ENCODE measurements around the gene PTPRG.

Gene PTPRG

GRCh38 chr3:62090066-62090465 is 528.7 kb downstream of the PTPRG start:
- no peaks in the 10 kb centered on the region for H3K27me3 ChIP-seq (ENCODE audit: control insufficient read depth, insufficient read depth, low read length)
- no peaks in the 10 kb centered on the region; the same call in 1 of the 2 replicates for H3K4me1 ChIP-seq (ENCODE audit: control insufficient read depth, insufficient read depth, low read length)
- H3K4me3 ChIP-seq (ENCODE audit: low read depth, low read length) = no peak overlapping the region
- no peak overlapping the region for H3K27ac ChIP-seq (ENCODE audit: low read depth, low read length)
- no peak overlapping the region for H3K9ac ChIP-seq (ENCODE audit: low read length)
- no peaks in the 10 kb centered on the region for H3K36me3 ChIP-seq (ENCODE audit: control insufficient read depth, insufficient read depth, low read length)
- no peaks in the 10 kb centered on the region for H3K9me3 ChIP-seq (ENCODE audit: control insufficient read depth, insufficient read depth, low read depth, low read length)

GRCh38 chr3:62090519-62090918 is 529.1 kb downstream of the PTPRG start:
- H3K4me3 ChIP-seq (ENCODE audit: low read depth, low read length) = no peak overlapping the region
- H3K27me3 ChIP-seq (ENCODE audit: control insufficient read depth, insufficient read depth, low read length) = no peaks in the 10 kb centered on the region
- H3K27ac ChIP-seq (ENCODE audit: low read depth, low read length) = no peak overlapping the region
- peaks cover 2% of the 10 kb centered on the region; the same call in 1 of the 2 replicates for H3K4me1 ChIP-seq (ENCODE audit: control insufficient read depth, insufficient read depth, low read length)
- H3K9me3 ChIP-seq (ENCODE audit: control insufficient read depth, insufficient read depth, low read depth, low read length) = no peaks in the 10 kb centered on the region
- no peaks in the 10 kb centered on the region for H3K36me3 ChIP-seq (ENCODE audit: control insufficient read depth, insufficient read depth, low read length)
- no peak overlapping the region for H3K9ac ChIP-seq (ENCODE audit: low read length)

GRCh38 chr3:62093025-62093424 is 531.7 kb downstream of the PTPRG start:
- Histone ChIP-seq H3K9ac (ENCODE audit: low read length) (no peak overlapping the region), H3K27me3 (ENCODE audit: control insufficient read depth, insufficient read depth, low read length) (no peaks in the 10 kb centered on the region), H3K27ac (ENCODE audit: low read depth, low read length) (no peak overlapping the region), H3K4me1 (ENCODE audit: control insufficient read depth, insufficient read depth, low read length) (peaks cover 4% of the 10 kb centered on the region; the same call in 1 of the 2 replicates), H3K9me3 (ENCODE audit: control insufficient read depth, insufficient read depth, low read depth, low read length) (no peaks in the 10 kb centered on the region), H3K4me3 (ENCODE audit: low read depth, low read length) (no peak overlapping the region), H3K36me3 (ENCODE audit: control insufficient read depth, insufficient read depth, low read length) (no peaks in the 10 kb centered on the region)

- H3K36me3 ChIP-seq (ENCODE audit: control insufficient read depth, insufficient read depth, low read length) = no peaks in the 10 kb centered on the region
- H3K27me3 ChIP-seq (ENCODE audit: control insufficient read depth, insufficient read depth, low read length) = no peaks in the 10 kb centered on the region
- H3K4me3 ChIP-seq (ENCODE audit: low read depth, low read length) = no peak overlapping the region
- no peak overlapping the region for H3K27ac ChIP-seq (ENCODE audit: low read depth, low read length)
- H3K9me3 ChIP-seq (ENCODE audit: control insufficient read depth, insufficient read depth, low read depth, low read length) = no peaks in the 10 kb centered on the region
- peaks cover 4% of the 10 kb centered on the region; the same call in 1 of the 2 replicates for H3K4me1 ChIP-seq (ENCODE audit: control insufficient read depth, insufficient read depth, low read length)
- no peak overlapping the region for H3K9ac ChIP-seq (ENCODE audit: low read length)
These were observed 533.1 kb downstream of the PTPRG start for GRCh38 chr3:62094461-62094860.

- Histone ChIP-seq H3K9me3 (ENCODE audit: control insufficient read depth, insufficient read depth, low read depth, low read length) (no peaks in the 10 kb centered on the region), H3K36me3 (ENCODE audit: control insufficient read depth, insufficient read depth, low read length) (no peaks in the 10 kb centered on the region), H3K27ac (ENCODE audit: low read depth, low read length) (no peak overlapping the region), H3K9ac (ENCODE audit: low read length) (no peak overlapping the region), H3K4me3 (ENCODE audit: low read depth, low read length) (no peak overlapping the region), H3K4me1 (ENCODE audit: control insufficient read depth, insufficient read depth, low read length) (peaks cover 4% of the 10 kb centered on the region; the same call in 1 of the 2 replicates), H3K27me3 (ENCODE audit: control insufficient read depth, insufficient read depth, low read length) (no peaks in the 10 kb centered on the region)
These were observed 533.7 kb downstream of the PTPRG start for GRCh38 chr3:62095080-62095479.

GRCh38 chr3:62095756-62096155 is 534.4 kb downstream of the PTPRG start:
- Histone ChIP-seq H3K27me3 (ENCODE audit: control insufficient read depth, insufficient read depth, low read length) (no peaks in the 10 kb centered on the region), H3K9me3 (ENCODE audit: control insufficient read depth, insufficient read depth, low read depth, low read length) (no peaks in the 10 kb centered on the region), H3K36me3 (ENCODE audit: control insufficient read depth, insufficient read depth, low read length) (no peaks in the 10 kb centered on the region), H3K27ac (ENCODE audit: low read depth, low read length) (no peak overlapping the region), H3K4me1 (ENCODE audit: control insufficient read depth, insufficient read depth, low read length) (peaks cover 4% of the 10 kb centered on the region; the same call in 1 of the 2 replicates), H3K4me3 (ENCODE audit: low read depth, low read length) (no peak overlapping the region), H3K9ac (ENCODE audit: low read length) (no peak overlapping the region)

GRCh38 chr3:62096521-62096920 is 535.1 kb downstream of the PTPRG start:
- Histone ChIP-seq H3K36me3 (ENCODE audit: control insufficient read depth, insufficient read depth, low read length) (no peaks in the 10 kb centered on the region), H3K4me1 (ENCODE audit: control insufficient read depth, insufficient read depth, low read length) (peaks cover 4% of the 10 kb centered on the region; the same call in 1 of the 2 replicates), H3K4me3 (ENCODE audit: low read depth, low read length) (no peak overlapping the region), H3K27me3 (ENCODE audit: control insufficient read depth, insufficient read depth, low read length) (no peaks in the 10 kb centered on the region), H3K9ac (ENCODE audit: low read length) (no peak overlapping the region), H3K27ac (ENCODE audit: low read depth, low read length) (no peak overlapping the region), H3K9me3 (ENCODE audit: control insufficient read depth, insufficient read depth, low read depth, low read length) (no peaks in the 10 kb centered on the region)

GRCh38 chr3:62097121-62097520 is 535.8 kb downstream of the PTPRG start:
- Histone ChIP-seq H3K27ac (ENCODE audit: low read depth, low read length) (no peak overlapping the region), H3K27me3 (ENCODE audit: control insufficient read depth, insufficient read depth, low read length) (no peaks in the 10 kb centered on the region), H3K36me3 (ENCODE audit: control insufficient read depth, insufficient read depth, low read length) (no peaks in the 10 kb centered on the region), H3K9me3 (ENCODE audit: control insufficient read depth, insufficient read depth, low read depth, low read length) (no peaks in the 10 kb centered on the region), H3K4me1 (ENCODE audit: control insufficient read depth, insufficient read depth, low read length) (peaks cover 4% of the 10 kb centered on the region; the same call in 1 of the 2 replicates), H3K4me3 (ENCODE audit: low read depth, low read length) (no peak overlapping the region), H3K9ac (ENCODE audit: low read length) (no peak overlapping the region)

- Histone ChIP-seq H3K4me3 (ENCODE audit: low read depth, low read length) (no peak overlapping the region), H3K27me3 (ENCODE audit: control insufficient read depth, insufficient read depth, low read length) (no peaks in the 10 kb centered on the region), H3K4me1 (ENCODE audit: control insufficient read depth, insufficient read depth, low read length) (peaks cover 4% of the 10 kb centered on the region; the same call in 1 of the 2 replicates), H3K9me3 (ENCODE audit: control insufficient read depth, insufficient read depth, low read depth, low read length) (no peaks in the 10 kb centered on the region), H3K27ac (ENCODE audit: low read depth, low read length) (no peak overlapping the region), H3K36me3 (ENCODE audit: control insufficient read depth, insufficient read depth, low read length) (no peaks in the 10 kb centered on the region), H3K9ac (ENCODE audit: low read length) (no peak overlapping the region)
These were observed 537.4 kb downstream of the PTPRG start for GRCh38 chr3:62098646-62099365.

GRCh38 chr3:62100282-62100989 is 539.1 kb downstream of the PTPRG start:
- Histone ChIP-seq H3K9ac (ENCODE audit: low read length) (no peak overlapping the region), H3K36me3 (ENCODE audit: control insufficient read depth, insufficient read depth, low read length) (no peaks in the 10 kb centered on the region), H3K27me3 (ENCODE audit: control insufficient read depth, insufficient read depth, low read length) (no peaks in the 10 kb centered on the region), H3K27ac (ENCODE audit: low read depth, low read length) (no peak overlapping the region), H3K9me3 (ENCODE audit: control insufficient read depth, insufficient read depth, low read depth, low read length) (no peaks in the 10 kb centered on the region), H3K4me1 (ENCODE audit: control insufficient read depth, insufficient read depth, low read length) (peaks cover 2% of the 10 kb centered on the region; the same call in 1 of the 2 replicates), H3K4me3 (ENCODE audit: low read depth, low read length) (no peak overlapping the region)

- H3K36me3 ChIP-seq (ENCODE audit: control insufficient read depth, insufficient read depth, low read length) = no peaks in the 10 kb centered on the region
These were observed 540.1 kb downstream of the PTPRG start for GRCh38 chr3:62101488-62101887.

More at GRCh38 chr3:62101488-62101887, 540.1 kb downstream of the PTPRG start:
- Histone ChIP-seq H3K27ac (ENCODE audit: low read depth, low read length) (no peak overlapping the region), H3K9me3 (ENCODE audit: control insufficient read depth, insufficient read depth, low read depth, low read length) (no peaks in the 10 kb centered on the region), H3K9ac (ENCODE audit: low read length) (no peak overlapping the region), H3K4me3 (ENCODE audit: low read depth, low read length) (no peak overlapping the region), H3K27me3 (ENCODE audit: control insufficient read depth, insufficient read depth, low read length) (no peaks in the 10 kb centered on the region), H3K4me1 (ENCODE audit: control insufficient read depth, insufficient read depth, low read length) (no peaks in the 10 kb centered on the region)

All from HUES6 (cell line).